NCI-H1436 (cell line): ENCODE measurements around the gene TOR1AIP2.
"Not testable (repeated sequence)": the region's sequence is repeated elsewhere in the genome, so short reads cannot be mapped to it uniquely, and the experiment has no call there.

Source experiments
- DNase-seq: peaks from one replicate; lab custom pipeline; 2025; lab: John Stamatoyannopoulos, UW

Gene TOR1AIP2

GRCh38 chr1:179807291-179807690 lies 70.3 kb downstream of the TOR1AIP2 start:
- no peak for DNase-seq

- DNase-seq = no peak
Measured at GRCh38 chr1:179806333-179806732, 71.3 kb downstream of the TOR1AIP2 start.

- DNase-seq = no peak
Measured at GRCh38 chr1:179805291-179806195, 72.1 kb downstream of the TOR1AIP2 start.

- DNase-seq = not testable (repeated sequence)
Measured at GRCh38 chr1:179804417-179804816, 73.2 kb downstream of the TOR1AIP2 start.

GRCh38 chr1:179803918-179804317 lies 73.7 kb downstream of the TOR1AIP2 start:
- no peak for DNase-seq

GRCh38 chr1:179803104-179803503 lies 74.5 kb downstream of the TOR1AIP2 start:
- no peak for DNase-seq

GRCh38 chr1:179800481-179800880 lies 77.1 kb downstream of the TOR1AIP2 start:
- DNase-seq = no peak

GRCh38 chr1:179798864-179799516 lies 78.6 kb downstream of the TOR1AIP2 start:
- no peak for DNase-seq

- DNase-seq = no peak
Measured at GRCh38 chr1:179798213-179798863, 79.3 kb downstream of the TOR1AIP2 start.

- no peak for DNase-seq
Measured at GRCh38 chr1:179794669-179795068, 82.9 kb downstream of the TOR1AIP2 start.

GRCh38 chr1:179794146-179794545 lies 83.5 kb downstream of the TOR1AIP2 start:
- DNase-seq = no peak

GRCh38 chr1:179793281-179793680 lies 84.3 kb downstream of the TOR1AIP2 start:
- DNase-seq = no peak
